HepG2 (cell line): ENCODE measurements around the gene OR14A16. TPM values are rescaled to one million over a fixed set of nuclear protein-coding genes. Genes with fewer than 3 reads are reported as not detected.

Experiments used
- ATAC-seq: fragments of 200-7000 bp; cut with Tn5 transposase; 3 replicates; pipeline ENCODE4 v1.9.1; 2020; ENCODE audit warnings: mild to moderate bottlenecking, moderate library complexity
- BruUV-seq: library from RNA; stranded (reverse); fragments of 400-500 nt; replicated peaks from 2 replicates; lab custom pipeline; 2021; lab: Mats Ljungman, UMichigan
- CTCF ChIA-PET: fragments of 300-600 bp; formaldehyde crosslinking; extraction: SDS; loops from one replicate; lab custom pipeline; 2021; ENCODE audit warnings: low total read pairs, inconsistent platforms, low intra/inter-chr PET ratio; lab: Yijun Ruan, JAX
- POLR2A ChIA-PET: fragments of 350-600 bp; sonication (Branson Sonifier 250); formaldehyde crosslinking; loops from one replicate; lab custom pipeline; 2020; ENCODE audit warnings: antibody characterized with exemption, inconsistent platforms; lab: Yijun Ruan, JAX
- DNase-seq: peaks from one replicate; pipeline ENCODE4 v3.0.0-alpha.2; 2015; ENCODE audit warnings: low spot score
- FAIRE-seq: peaks from 3 replicates; lab custom pipeline; 2011; peaks lifted over from hg19 to GRCh38; lab: Jason Lieb, UNC
- H2AFZ ChIP-seq: one replicate; pipeline ENCODE4 v1.6.1; 2011; ENCODE audit warnings: low read length, inconsistent platforms
- H3K27ac ChIP-seq: fragments of 300-600 bp; 3 replicates; pipeline ENCODE4 v1.8.0; 2011; ENCODE audit warnings: mixed run types, mild to moderate bottlenecking, mixed read lengths, low read length, inconsistent platforms; ENCODE audit not compliant: insufficient read depth; ENCODE audit errors: extremely low read length
- H3K27me3 ChIP-seq, 2 experiments: fragments of 200-600 bp in 1 of 2; 2 replicates in 1 of 2; 3 replicates in 1 of 2; pipeline versions ENCODE4 v1.6.0 to v1.8.0; 2011; ENCODE audit warnings: low read length in 2 of 2, mild to moderate bottlenecking in 2 of 2, moderate library complexity in 2 of 2, inconsistent platforms in 1 of 2; ENCODE audit not compliant: insufficient read depth in 2 of 2, control insufficient read depth in 1 of 2
- H3K36me3 ChIP-seq, 2 experiments: fragments of 200-600 bp in 1 of 2; replicated peaks in 1 of 2; 2 replicates in 1 of 2; 3 replicates in 1 of 2; pipeline versions ENCODE4 v1.5.1 to v1.8.0; 2011; ENCODE audit warnings: low read length in 2 of 2, inconsistent platforms in 1 of 2; ENCODE audit not compliant: insufficient read depth in 2 of 2, control insufficient read depth in 1 of 2
- H3K4me1 ChIP-seq: 2 replicates; pipeline ENCODE4 v1.5.1; 2012; ENCODE audit warnings: low read length, inconsistent platforms; ENCODE audit not compliant: insufficient read depth
- H3K4me2 ChIP-seq: 2 replicates; pipeline ENCODE4 v1.6.0; 2011; ENCODE audit warnings: low read depth, low read length, inconsistent platforms
- H3K4me3 ChIP-seq, 3 experiments: fragments of 200-600 bp in 1 of 3; sonication (generic), shearing (Covaris generic) in 1 of 3; replicated peaks in 1 of 3; 2 replicates each; pipeline ENCODE4 v1.5.1; 2011 to 2016; ENCODE audit warnings: low read length in 3 of 3, inconsistent platforms in 2 of 3, low read depth in 2 of 3, mild to moderate bottlenecking in 2 of 3, control low read depth in 1 of 3, mixed read lengths in 1 of 3; ENCODE audit not compliant: insufficient read depth in 1 of 3
- H3K79me2 ChIP-seq: one replicate; pipeline ENCODE4 v1.6.1; 2011; ENCODE audit warnings: low read length, inconsistent platforms; ENCODE audit not compliant: insufficient read depth
- H3K9ac ChIP-seq: 2 replicates; pipeline ENCODE4 v1.6.0; 2011; ENCODE audit warnings: mild to moderate bottlenecking, low read depth, low read length, inconsistent platforms; ENCODE audit not compliant: insufficient read depth
- H3K9me3 ChIP-seq: 2 replicates; pipeline ENCODE4 v1.5.1; 2012; ENCODE audit warnings: mild to moderate bottlenecking, low read length
- H4K20me1 ChIP-seq: 2 replicates; pipeline ENCODE4 v1.6.0; 2011; ENCODE audit warnings: inconsistent platforms, mild to moderate bottlenecking, low read length, moderate library complexity; ENCODE audit not compliant: insufficient read depth
- ELK4 ChIP-seq: sonication (generic); formaldehyde crosslinking; IDR thresholded peaks from 2 replicates; pipeline ENCODE4 v1.9.0; 2021; ENCODE audit warnings: missing genetic modification reagents, borderline replicate concordance
- TERF1 ChIP-seq: sonication (generic); formaldehyde crosslinking; IDR thresholded peaks from 2 replicates; pipeline ENCODE4 v1.8.0; 2022; ENCODE audit warnings: mild to moderate bottlenecking, missing genetic modification reagents, moderate library complexity
- ZNF720 ChIP-seq: sonication (generic); formaldehyde crosslinking; IDR thresholded peaks from 2 replicates; pipeline ENCODE4 v1.4.0; 2020; ENCODE audit warnings: missing genetic modification reagents
- ZSCAN22 ChIP-seq: sonication (generic); formaldehyde crosslinking; IDR thresholded peaks from 2 replicates; pipeline ENCODE4 v1.4.0; 2020; ENCODE audit warnings: mild to moderate bottlenecking, missing genetic modification reagents
- ZSCAN29 ChIP-seq: sonication (generic); formaldehyde crosslinking; conservative IDR thresholded peaks from 2 replicates; pipeline ENCODE4 v1.4.0; 2020; ENCODE audit warnings: mild to moderate bottlenecking, missing genetic modification reagents
- WGBS: methylation state at CpG from one replicate; pipeline ENCODE4 v1.1.6; 2017; ENCODE audit warnings: low lambda C conversion rate; 5-methylcytosine and 5-hydroxymethylcytosine counted together
- in situ Hi-C: cut with HindIII; loops from 2 replicates; pipeline ENCODE4 v1.10.0; 2017; ENCODE audit warnings: low pct_unique_long_range_greater_than_20kb; ENCODE audit not compliant: extremely low pct_ligation_motif_present
- intact Hi-C: fragments of 100-400 bp; cut with micrococcal nuclease; formaldehyde crosslinking; loops from one replicate; pipeline ENCODE4 v1.10.0; 2022; ENCODE audit not compliant: unreplicated experiment
- polyA plus RNA-seq, 8 experiments: library from polyadenylated mRNA; depleted of rRNA in 3 of 8; stranded (reverse) in 7 of 8; unstranded in 1 of 8; fragments of >200 nt; fragmentation: Illumina TruSeq in 4 of 8; extraction: Trizol in 4 of 8; gene quantifications; 2 replicates each; pipeline versions ENCODE4 v1.2.1 to v1.2.3, GENCODE V29; 2011 to 2016; ENCODE audit warnings: low read depth in 4 of 8, missing spikeins in 1 of 8, mixed read lengths in 1 of 8; ENCODE audit not compliant: insufficient read depth in 1 of 8
- total RNA-seq, 5 experiments: library from RNA; depleted of rRNA; stranded (reverse); fragments of >200 nt; fragmentation: Illumina TruSeq; extraction: Trizol; gene quantifications; 2 replicates each; pipeline ENCODE4 v1.2.3, GENCODE V29; 2016; ENCODE audit warnings: low read depth in 1 of 5

OR14A16 gene
- total and polyA plus RNA-seq, 2 of the 13 experiments (the other 11 are each of a cell fraction or from before 2014, with no cell fraction given) = not detected

- Histone ChIP-seq H4K20me1 (no peaks in the 10 kb centered on the region), H3K4me3 (no peak within 1 kb of the TSS), H3K4me1 (no peaks in the 10 kb centered on the region), H3K27me3 (no peaks in the 10 kb centered on the region; a peak in 2 of 5 replicates), H3K9me3 (no peaks in the 10 kb centered on the region), H3K4me2 (no peak within 1 kb of the TSS), H3K9ac (no peak within 1 kb of the TSS), H2AFZ (no peak within 1 kb of the TSS), H3K36me3 (no peaks in the 10 kb centered on the region), H3K79me2 (no peaks in the 10 kb centered on the region), H3K27ac (no peak within 1 kb of the TSS)
- DNase-seq = no peak
- intact Hi-C loops (no loop called here), in situ Hi-C loops (no loop called here)
- no peak for FAIRE-seq
- 83% methylated on average over 65 of the region's 109 CpGs for WGBS
- ChIA-PET CTCF (no interaction called here), POLR2A (no interaction called here)
- ATAC-seq = no peak
- BruUV-seq = no TSS peak
- TF ChIP-seq TERF1 (CRISPR knock-in tag) (no peak), ZSCAN22 (CRISPR knock-in tag) (no peak), ZNF720 (CRISPR knock-in tag) (no peak)
Observed at GRCh38 chr1:247857069-247857984, 33.4 kb upstream of the OR14A16 start, which contains the start of gene TRIM58. Gene TRIM58, plus strand, starts transcription at chr1:247857187. Its CDS starts 60 bp downstream, at chr1:247857247.

DNA sequence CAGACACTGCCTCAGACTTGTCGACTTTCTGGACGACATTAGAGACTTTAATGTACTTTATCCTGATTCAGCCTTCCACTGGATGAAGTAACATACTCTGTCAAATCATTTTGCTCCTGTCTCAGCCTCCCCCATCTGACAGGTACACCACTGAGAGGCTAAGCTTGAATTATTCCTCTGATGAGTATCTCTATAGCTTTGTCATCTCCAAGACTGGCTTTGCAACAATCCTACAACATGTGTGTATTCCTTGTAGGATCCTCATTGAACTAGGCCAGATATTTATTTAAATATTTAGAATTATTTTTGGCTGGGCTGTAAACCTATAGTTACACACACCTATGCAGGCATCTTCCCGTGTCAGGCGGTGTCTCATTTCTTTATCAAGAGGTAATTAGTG lies 32.0 kb upstream of the OR14A16 start:
- H3K4me2 ChIP-seq = no peak overlapping the region
- in situ Hi-C loops = no loop called here
- H3K36me3 ChIP-seq = no peaks in the 10 kb centered on the region
- intact Hi-C loops = no loop called here
- CTCF ChIA-PET = no interaction called here
- H3K9ac ChIP-seq = no peak overlapping the region
- DNase-seq = no peak
- BruUV-seq = no TSS peak
- no peak for ATAC-seq
- no peaks in the 10 kb centered on the region for H3K9me3 ChIP-seq
- POLR2A ChIA-PET = no interaction called here
- H4K20me1 ChIP-seq = no peaks in the 10 kb centered on the region
- no peak overlapping the region for H3K27ac ChIP-seq
- H3K4me1 ChIP-seq = no peaks in the 10 kb centered on the region
- TF ChIP-seq ELK4 (CRISPR knock-in tag) (no peak), ZSCAN29 (CRISPR knock-in tag) (no peak)
- no peak for FAIRE-seq
- 15% methylated on average over 4 of the region's 4 CpGs for WGBS
- no peak overlapping the region for H2AFZ ChIP-seq
- no peaks in the 10 kb centered on the region for H3K79me2 ChIP-seq
- H3K4me3 ChIP-seq = no peak overlapping the region
- no peaks in the 10 kb centered on the region; a peak in 2 of 5 replicates for H3K27me3 ChIP-seq
